HG03175 (cell line): Measurements from ENCODE around the gene SEMA3F.

Experiments
- ATAC-seq: cut with Tn5 transposase; IDR thresholded peaks from one replicate; pipeline ENCODE4 v1.9.1; 2021; ENCODE audit warnings: mild to moderate bottlenecking, moderate library complexity; ENCODE audit not compliant: unreplicated experiment

SEMA3F gene

DNA sequence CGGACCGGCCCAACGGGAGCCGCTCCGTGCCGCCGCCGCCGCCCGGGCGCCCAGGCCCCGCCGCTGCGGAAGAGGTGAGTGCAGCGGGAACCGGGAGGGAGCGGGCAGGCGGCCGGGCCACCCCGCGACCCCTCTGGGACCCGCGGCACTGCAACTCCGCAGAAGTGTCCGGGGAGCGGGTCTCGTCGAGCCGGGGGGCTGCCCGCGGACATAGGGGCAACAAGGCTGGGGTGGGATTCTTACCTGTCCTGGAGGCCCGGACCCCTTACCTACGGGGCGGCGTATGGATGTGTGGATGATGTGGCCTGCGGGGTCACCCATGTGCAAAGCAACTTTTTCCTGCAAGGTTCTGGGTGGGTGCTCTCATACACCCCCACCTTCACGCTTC, 361 bp downstream of the SEMA3F start:
- ATAC-seq = no peak

- ATAC-seq = no peak
These were observed 767 bp downstream of the SEMA3F start for GRCh38 chr3:50155891-50156290.

GRCh38 chr3:50156549-50157493, 1.7 kb downstream of the SEMA3F start:
- no peak for ATAC-seq

- ATAC-seq = no peak
These were observed 2.9 kb downstream of the SEMA3F start for GRCh38 chr3:50157827-50158529.

DNA sequence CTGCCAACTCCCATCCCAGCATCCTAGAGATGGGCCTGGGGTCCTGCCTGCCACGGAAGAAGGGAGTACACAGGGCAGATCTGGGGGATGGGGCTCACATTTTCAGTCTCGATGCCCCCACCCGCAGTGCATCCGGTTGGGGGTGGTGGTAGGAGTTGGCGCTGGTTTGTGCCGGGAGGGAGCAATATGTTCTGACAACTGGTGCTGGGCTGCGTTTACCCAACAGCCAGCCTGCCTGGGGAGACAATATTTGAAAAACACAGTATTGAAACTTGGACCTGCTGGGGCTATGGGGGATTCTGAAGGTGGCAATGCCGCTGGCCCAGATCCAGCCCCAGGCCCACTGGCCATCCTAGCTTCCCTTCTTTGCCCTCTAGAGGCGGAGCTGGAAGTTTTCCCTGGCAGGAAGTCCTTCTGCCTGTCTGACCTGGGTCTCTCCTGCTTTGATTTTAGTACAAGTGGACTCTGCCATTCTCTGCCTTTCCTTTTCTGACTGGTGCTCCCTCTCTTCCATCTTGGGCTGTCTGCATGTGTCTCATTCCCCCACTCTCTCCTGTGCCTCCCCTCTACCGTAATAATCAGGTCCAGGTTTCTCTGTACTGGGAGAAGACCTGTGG, 3.5 kb downstream of the SEMA3F start:
- no peak for ATAC-seq

GRCh38 chr3:50160561-50160983, 5.4 kb downstream of the SEMA3F start:
- ATAC-seq = no peak

DNA sequence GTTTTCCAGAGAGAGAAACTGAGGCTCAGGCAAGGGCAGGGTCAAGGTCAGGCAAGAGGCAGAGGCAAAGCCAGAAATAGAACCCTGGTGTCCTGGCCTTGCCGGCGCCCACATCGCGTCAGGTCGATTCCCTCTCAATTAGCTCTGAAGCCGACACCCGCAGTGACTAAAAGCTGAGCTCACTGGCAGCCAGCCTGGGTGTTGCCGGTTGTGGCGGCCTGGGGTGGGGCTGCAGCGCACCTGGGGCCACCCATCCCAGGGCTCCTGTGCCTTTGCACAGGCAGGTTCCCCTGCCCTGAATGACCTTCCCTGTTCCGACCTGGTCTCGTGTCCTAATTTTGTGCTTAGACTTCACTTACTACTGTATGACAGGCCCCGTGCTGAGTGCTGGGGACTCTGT, 6.2 kb downstream of the SEMA3F start:
- ATAC-seq = no peak

DNA sequence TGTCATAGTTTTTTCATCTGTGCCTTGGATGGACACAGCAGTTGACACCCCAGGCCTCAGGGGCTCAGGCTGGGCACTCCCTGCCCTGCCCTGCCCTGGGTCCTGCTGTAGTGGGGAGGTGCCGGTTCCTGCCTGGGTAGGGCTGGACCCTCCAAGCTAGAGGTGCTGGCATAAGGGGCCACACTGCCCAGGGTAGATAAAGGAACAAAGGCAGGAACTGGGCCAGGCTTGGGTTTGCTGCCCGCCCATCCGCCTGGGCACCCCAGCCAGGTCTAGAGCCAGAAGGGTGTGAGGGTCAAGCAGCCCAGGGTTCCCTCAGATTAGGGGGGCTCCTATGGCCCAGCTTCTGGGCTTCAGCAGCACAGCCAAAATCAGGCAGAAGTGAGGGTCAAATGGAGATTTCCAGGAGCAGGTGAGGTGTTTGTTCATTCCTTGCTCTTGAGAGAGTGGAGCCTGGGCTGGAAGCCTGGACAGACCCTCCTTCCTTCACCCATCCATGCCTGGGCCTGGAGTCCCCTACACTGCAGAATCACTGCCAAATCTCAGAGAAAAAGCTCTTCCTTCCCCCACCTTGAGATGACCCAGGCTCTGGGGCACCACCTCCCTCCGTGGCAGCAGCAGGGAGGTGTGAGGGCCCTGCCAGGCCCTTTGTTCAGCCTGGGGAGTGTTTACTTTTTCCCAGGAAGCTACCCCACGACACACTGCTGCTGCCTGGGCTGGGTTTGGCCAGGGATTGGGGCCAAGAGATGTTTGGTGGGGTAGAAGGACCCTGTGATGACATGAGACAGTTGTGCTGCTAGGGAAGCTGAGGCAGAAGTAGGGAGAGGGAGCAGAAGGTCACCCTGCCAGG, 7.1 kb downstream of the SEMA3F start:
- ATAC-seq = no peak

GRCh38 chr3:50163572-50164455, 8.7 kb downstream of the SEMA3F start:
- ATAC-seq = no peak

DNA sequence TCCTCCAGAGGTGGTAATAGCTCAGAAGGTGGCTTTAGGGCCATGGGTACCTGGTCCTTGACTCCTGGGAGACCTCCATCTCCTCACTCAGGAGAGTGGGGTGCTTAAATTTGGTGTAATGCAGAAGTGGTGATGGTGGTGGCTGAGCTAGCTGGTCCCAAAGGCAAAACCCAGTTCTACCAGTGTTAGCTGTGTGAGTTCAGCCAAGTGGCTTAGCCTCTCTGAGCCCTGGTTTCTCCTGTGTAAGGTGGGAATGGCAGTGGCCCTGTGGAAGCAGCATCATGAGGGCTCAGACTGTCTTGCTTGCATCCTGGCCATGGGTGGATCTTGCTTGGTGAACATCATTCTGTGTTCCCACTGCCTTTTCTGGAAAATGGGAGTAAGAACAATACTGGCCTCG, 9.4 kb downstream of the SEMA3F start:
- no peak for ATAC-seq

DNA sequence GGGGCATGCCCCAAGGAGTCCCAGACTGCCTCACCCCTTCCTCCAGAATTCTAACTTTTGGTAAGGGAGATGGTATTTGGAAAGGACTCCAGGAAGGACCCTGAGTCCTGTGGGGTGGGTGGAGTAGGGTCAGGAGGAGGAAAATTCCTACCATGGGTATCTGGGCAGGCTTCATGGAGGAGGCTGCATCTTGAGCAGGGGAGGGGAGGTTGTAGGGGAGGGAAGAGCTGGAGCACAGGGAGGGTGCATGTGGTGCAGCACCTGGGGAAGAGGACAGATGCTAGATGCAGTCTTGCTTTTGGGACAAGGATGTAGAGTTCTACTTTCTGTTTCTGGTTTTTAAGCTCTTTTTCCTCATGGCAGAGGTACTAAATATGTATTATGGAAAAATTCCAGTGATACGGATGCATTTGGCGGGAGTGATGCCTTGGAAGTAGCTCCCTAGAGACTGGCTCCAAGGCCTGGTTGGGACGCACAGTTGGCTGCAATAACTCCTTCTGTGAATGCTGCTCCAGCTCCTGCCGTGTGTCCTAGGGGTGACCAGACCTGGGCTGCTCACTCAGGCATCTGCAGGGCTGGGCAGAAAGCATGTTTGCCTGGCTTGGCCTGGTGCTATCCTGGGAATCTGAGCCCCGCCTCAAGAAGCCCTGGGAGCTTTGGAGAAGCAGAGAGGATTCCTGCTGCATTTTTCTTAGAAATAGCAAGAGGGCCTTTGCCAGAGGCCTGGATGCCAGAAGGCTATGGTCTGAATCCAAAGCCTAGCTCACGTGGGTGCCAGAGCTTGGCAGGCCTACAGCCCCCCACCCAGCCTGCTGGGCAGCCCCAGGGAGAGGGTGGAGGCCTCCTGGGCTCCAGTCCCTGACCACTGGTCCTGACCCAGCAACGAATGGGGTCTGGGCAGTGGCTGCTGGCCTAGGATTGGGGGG, 10.1 kb downstream of the SEMA3F start:
- no peak for ATAC-seq

- no peak for ATAC-seq
These were observed 10.9 kb downstream of the SEMA3F start for GRCh38 chr3:50165910-50166538.

DNA sequence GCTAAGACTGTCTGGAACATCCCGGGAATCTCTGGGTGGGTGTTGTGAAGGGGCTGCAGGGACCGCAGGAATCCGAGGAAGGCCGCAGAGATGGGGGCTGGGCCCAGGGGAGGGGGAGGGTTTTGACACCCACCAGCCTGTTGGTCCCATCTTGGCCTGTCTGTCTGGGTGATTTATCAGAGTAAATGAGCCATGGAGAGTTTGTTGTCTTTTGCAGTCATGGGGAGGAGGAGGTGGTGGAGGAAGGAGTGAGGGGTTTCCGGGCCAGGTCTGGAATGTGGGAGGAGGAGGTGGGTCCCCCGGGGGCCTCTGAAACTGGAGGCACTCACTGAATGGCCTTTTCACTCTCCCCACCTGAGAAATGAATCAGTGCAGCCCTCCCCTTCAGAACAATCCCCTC, 11.5 kb downstream of the SEMA3F start:
- no peak for ATAC-seq

DNA sequence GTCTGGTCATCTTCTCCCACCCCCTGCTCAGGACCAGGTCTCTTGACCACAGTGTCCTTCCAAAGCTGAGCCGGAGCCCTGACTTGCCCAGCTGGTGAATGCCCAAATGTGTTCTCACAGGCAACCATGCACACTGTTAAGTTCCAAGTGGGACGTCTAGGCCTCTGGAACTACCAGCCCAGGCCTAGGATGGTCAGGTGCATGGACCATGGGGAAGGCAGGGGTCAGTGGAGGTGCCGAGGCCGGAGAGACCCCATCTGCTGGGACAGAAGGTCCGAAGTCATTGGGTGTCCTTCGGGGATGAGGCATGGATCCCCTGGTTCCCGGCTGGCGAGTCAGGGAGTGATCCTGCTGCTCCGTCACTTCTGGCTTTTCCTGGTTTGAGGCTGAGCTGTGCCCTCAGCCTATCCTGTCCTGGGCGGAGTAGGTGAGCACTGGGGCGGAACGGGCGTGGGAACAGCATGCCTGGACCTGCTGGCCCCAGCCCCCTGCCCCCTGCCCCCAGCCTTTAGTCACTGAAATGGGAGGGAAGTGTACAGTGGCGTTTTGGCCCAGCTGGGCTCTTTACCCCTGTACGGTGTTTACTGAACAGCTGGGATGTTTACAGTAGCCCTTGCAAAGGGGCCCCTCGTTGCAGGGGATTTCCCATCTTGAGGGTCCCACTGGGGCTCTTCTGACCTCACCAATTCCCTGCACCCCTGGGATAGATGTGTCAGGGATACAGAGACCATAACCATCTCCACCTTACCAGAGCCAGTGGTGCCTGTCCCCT, 12.1 kb downstream of the SEMA3F start:
- no peak for ATAC-seq

DNA sequence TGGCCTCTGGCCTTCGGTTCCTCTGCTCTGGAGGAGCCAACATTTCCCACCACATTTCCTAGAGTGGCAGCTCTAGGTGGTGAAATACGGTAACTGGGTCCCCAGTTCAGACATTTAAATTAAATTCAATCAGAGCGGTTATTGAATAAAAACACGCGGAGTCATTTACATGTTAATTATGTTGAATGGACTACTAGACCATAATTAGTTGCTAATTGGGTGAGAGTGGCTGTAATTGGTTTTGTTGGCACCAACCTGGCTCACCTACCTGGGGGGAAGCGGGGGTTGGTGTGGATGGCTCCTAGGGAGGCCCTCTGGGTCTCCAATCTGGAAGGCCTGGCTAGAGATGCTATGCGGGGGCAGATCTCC, 12.7 kb downstream of the SEMA3F start:
- ATAC-seq = no peak

GRCh38 chr3:50168388-50168787, 13.3 kb downstream of the SEMA3F start:
- no peak for ATAC-seq

GRCh38 chr3:50168791-50169190, 13.7 kb downstream of the SEMA3F start:
- ATAC-seq = no peak
